Measurements from ENCODE around the gene NAP1L4. TPM values are rescaled to one million over a fixed set of nuclear protein-coding genes. Genes with fewer than 3 reads are reported as not detected.
"Not testable (repeated sequence)": the region's sequence is repeated elsewhere in the genome, so short reads cannot be mapped to it uniquely, and the experiment has no call there.

The NAP1L4 gene
- polyA plus RNA-seq, 1 donor = 116 TPM

GRCh38 chr11:2914455-2915195 is 77.5 kb downstream of the NAP1L4 start:
- DNase-seq = no peak
- Histone ChIP-seq H3K27me3 (ENCODE audit: control insufficient read depth, insufficient read depth, low read length) (peaks cover 4% of the 10 kb centered on the region), H3K27ac (ENCODE audit: low read length) (no peak overlapping the region), H3K9me3 (ENCODE audit: control insufficient read depth, low read depth, low read length) (peaks cover 7% of the 10 kb centered on the region), H3K36me3 (ENCODE audit: control insufficient read depth, insufficient read depth, low read length) (no peaks in the 10 kb centered on the region), H3K4me1 (ENCODE audit: control insufficient read depth, insufficient read depth, low read length) (peaks cover 41% of the 10 kb centered on the region), H3K4me3 (ENCODE audit: low read length) (no peak overlapping the region)
- no CpG with 5 or more reads among the region's 18 CpGs for WGBS (ENCODE audit: insufficient coverage, low lambda C conversion rate)

GRCh38 chr11:2913776-2914175 is 78.4 kb downstream of the NAP1L4 start:
- H3K4me1 ChIP-seq (ENCODE audit: control insufficient read depth, insufficient read depth, low read length) = peaks cover 44% of the 10 kb centered on the region
- DNase-seq = peak in 1 of 2 donors; percentile 23
- no CpG with 5 or more reads among the region's 9 CpGs for WGBS (ENCODE audit: insufficient coverage, low lambda C conversion rate)
- no peak overlapping the region for H3K4me3 ChIP-seq (ENCODE audit: low read length)
- peak overlapping the region; percentile 81 for H3K27ac ChIP-seq (ENCODE audit: low read length)
- no peaks in the 10 kb centered on the region for H3K36me3 ChIP-seq (ENCODE audit: control insufficient read depth, insufficient read depth, low read length)
- peaks cover 13% of the 10 kb centered on the region for H3K27me3 ChIP-seq (ENCODE audit: control insufficient read depth, insufficient read depth, low read length)
- peaks cover 7% of the 10 kb centered on the region for H3K9me3 ChIP-seq (ENCODE audit: control insufficient read depth, low read depth, low read length)

- Histone ChIP-seq H3K27ac (ENCODE audit: low read length) (peak overlapping the region; percentile 81), H3K4me3 (ENCODE audit: low read length) (no peak overlapping the region), H3K4me1 (ENCODE audit: control insufficient read depth, insufficient read depth, low read length) (peaks cover 49% of the 10 kb centered on the region), H3K9me3 (ENCODE audit: control insufficient read depth, low read depth, low read length) (peaks cover 10% of the 10 kb centered on the region), H3K36me3 (ENCODE audit: control insufficient read depth, insufficient read depth, low read length) (no peaks in the 10 kb centered on the region), H3K27me3 (ENCODE audit: control insufficient read depth, insufficient read depth, low read length) (peaks cover 17% of the 10 kb centered on the region)
- no CpG with 5 or more reads among the region's 13 CpGs for WGBS (ENCODE audit: insufficient coverage, low lambda C conversion rate)
- no peak for DNase-seq
Observed at GRCh38 chr11:2913019-2913431, 79.1 kb downstream of the NAP1L4 start.

GRCh38 chr11:2912498-2912897 is 79.6 kb downstream of the NAP1L4 start:
- Histone ChIP-seq H3K27me3 (ENCODE audit: control insufficient read depth, insufficient read depth, low read length) (peaks cover 17% of the 10 kb centered on the region), H3K36me3 (ENCODE audit: control insufficient read depth, insufficient read depth, low read length) (no peaks in the 10 kb centered on the region), H3K27ac (ENCODE audit: low read length) (peak overlapping the region; percentile 94), H3K4me3 (ENCODE audit: low read length) (no peak overlapping the region), H3K4me1 (ENCODE audit: control insufficient read depth, insufficient read depth, low read length) (peaks cover 49% of the 10 kb centered on the region), H3K9me3 (ENCODE audit: control insufficient read depth, low read depth, low read length) (peaks cover 10% of the 10 kb centered on the region)
- peak; percentile 97 to 98 for DNase-seq
- WGBS (ENCODE audit: insufficient coverage, low lambda C conversion rate) = no CpG with 5 or more reads among the region's 5 CpGs

- WGBS (ENCODE audit: insufficient coverage, low lambda C conversion rate) = no CpG with 5 or more reads among the region's 12 CpGs
- Histone ChIP-seq H3K27ac (ENCODE audit: low read length) (peak overlapping the region; percentile 94), H3K4me3 (ENCODE audit: low read length) (no peak overlapping the region), H3K9me3 (ENCODE audit: control insufficient read depth, low read depth, low read length) (peaks cover 13% of the 10 kb centered on the region), H3K36me3 (ENCODE audit: control insufficient read depth, insufficient read depth, low read length) (no peaks in the 10 kb centered on the region), H3K27me3 (ENCODE audit: control insufficient read depth, insufficient read depth, low read length) (peaks cover 17% of the 10 kb centered on the region), H3K4me1 (ENCODE audit: control insufficient read depth, insufficient read depth, low read length) (peaks cover 49% of the 10 kb centered on the region)
- DNase-seq = peak; percentile 67 to 83
Observed at GRCh38 chr11:2911785-2912391, 80.2 kb downstream of the NAP1L4 start.

GRCh38 chr11:2911088-2911784 is 80.9 kb downstream of the NAP1L4 start:
- H3K27me3 ChIP-seq (ENCODE audit: control insufficient read depth, insufficient read depth, low read length) = peaks cover 17% of the 10 kb centered on the region
- peaks cover 15% of the 10 kb centered on the region for H3K9me3 ChIP-seq (ENCODE audit: control insufficient read depth, low read depth, low read length)
- no peaks in the 10 kb centered on the region for H3K36me3 ChIP-seq (ENCODE audit: control insufficient read depth, insufficient read depth, low read length)
- no peak overlapping the region for H3K4me3 ChIP-seq (ENCODE audit: low read length)
- no CpG with 5 or more reads among the region's 18 CpGs for WGBS (ENCODE audit: insufficient coverage, low lambda C conversion rate)
- no peak for DNase-seq
- H3K4me1 ChIP-seq (ENCODE audit: control insufficient read depth, insufficient read depth, low read length) = peaks cover 49% of the 10 kb centered on the region
- peak overlapping the region; percentile 94 for H3K27ac ChIP-seq (ENCODE audit: low read length)

GRCh38 chr11:2910401-2910955 is 81.7 kb downstream of the NAP1L4 start:
- peaks cover 15% of the 10 kb centered on the region for H3K9me3 ChIP-seq (ENCODE audit: control insufficient read depth, low read depth, low read length)
- DNase-seq = no peak
- H3K36me3 ChIP-seq (ENCODE audit: control insufficient read depth, insufficient read depth, low read length) = no peaks in the 10 kb centered on the region
- H3K27me3 ChIP-seq (ENCODE audit: control insufficient read depth, insufficient read depth, low read length) = peaks cover 17% of the 10 kb centered on the region
- WGBS (ENCODE audit: insufficient coverage, low lambda C conversion rate) = no CpG with 5 or more reads among the region's 13 CpGs
- H3K4me1 ChIP-seq (ENCODE audit: control insufficient read depth, insufficient read depth, low read length) = peaks cover 49% of the 10 kb centered on the region
- no peak overlapping the region for H3K27ac ChIP-seq (ENCODE audit: low read length)
- no peak overlapping the region for H3K4me3 ChIP-seq (ENCODE audit: low read length)

- no CpG with 5 or more reads among the region's 78 CpGs for WGBS (ENCODE audit: insufficient coverage, low lambda C conversion rate)
- Histone ChIP-seq H3K27me3 (ENCODE audit: control insufficient read depth, insufficient read depth, low read length) (peaks cover 17% of the 10 kb centered on the region), H3K9me3 (ENCODE audit: control insufficient read depth, low read depth, low read length) (peaks cover 15% of the 10 kb centered on the region), H3K27ac (ENCODE audit: low read length) (no peak overlapping the region), H3K4me3 (ENCODE audit: low read length) (no peak overlapping the region), H3K4me1 (ENCODE audit: control insufficient read depth, insufficient read depth, low read length) (peaks cover 53% of the 10 kb centered on the region), H3K36me3 (ENCODE audit: control insufficient read depth, insufficient read depth, low read length) (no peaks in the 10 kb centered on the region)
- DNase-seq = no peak
Observed at GRCh38 chr11:2909133-2909902, 82.8 kb downstream of the NAP1L4 start.

GRCh38 chr11:2908130-2908529 is 84.0 kb downstream of the NAP1L4 start:
- DNase-seq = no peak
- Histone ChIP-seq H3K4me1 (ENCODE audit: control insufficient read depth, insufficient read depth, low read length) (peaks cover 52% of the 10 kb centered on the region), H3K9me3 (ENCODE audit: control insufficient read depth, low read depth, low read length) (peaks cover 18% of the 10 kb centered on the region), H3K36me3 (ENCODE audit: control insufficient read depth, insufficient read depth, low read length) (no peaks in the 10 kb centered on the region), H3K4me3 (ENCODE audit: low read length) (no peak overlapping the region), H3K27me3 (ENCODE audit: control insufficient read depth, insufficient read depth, low read length) (peaks cover 17% of the 10 kb centered on the region), H3K27ac (ENCODE audit: low read length) (no peak overlapping the region)
- no CpG with 5 or more reads among the region's 14 CpGs for WGBS (ENCODE audit: insufficient coverage, low lambda C conversion rate)

- Histone ChIP-seq H3K9me3 (ENCODE audit: control insufficient read depth, low read depth, low read length) (peaks cover 14% of the 10 kb centered on the region), H3K27me3 (ENCODE audit: control insufficient read depth, insufficient read depth, low read length) (peaks cover 17% of the 10 kb centered on the region), H3K4me1 (ENCODE audit: control insufficient read depth, insufficient read depth, low read length) (peaks cover 40% of the 10 kb centered on the region)
- H3K4me3 ChIP-seq (ENCODE audit: low read length); H3K27ac ChIP-seq (ENCODE audit: low read length); DNase-seq; H3K36me3 ChIP-seq (ENCODE audit: control insufficient read depth, insufficient read depth, low read length): not testable (repeated sequence)
- WGBS (ENCODE audit: insufficient coverage, low lambda C conversion rate) = 100% methylated on average over 1 of the region's 7 CpGs
Observed at GRCh38 chr11:2905299-2905698, 86.8 kb downstream of the NAP1L4 start.
